SK-N-SH treated with all-trans-retinoic acid at 6 μM for 48 hours (cell line): ENCODE measurements around the gene PERCC1.

Experiments used
- ATAC-seq: fragments of 200-7000 bp; cut with Tn5 transposase; 3 replicates; pipeline ENCODE4 v1.9.1; 2020; ENCODE audit warnings: mild to moderate bottlenecking, moderate library complexity
- BACH2 ChIP-seq: fragments of 250-450 bp; sonication (Bioruptor Pico); IDR thresholded peaks from 2 replicates; pipeline ENCODE4 v1.9.0; 2021; ENCODE audit warnings: mild to moderate bottlenecking, borderline replicate concordance
- CREB5 ChIP-seq: fragments of 250-450 bp; sonication (Bioruptor Pico); IDR thresholded peaks from 2 replicates; pipeline ENCODE4 v1.5.1; 2020; ENCODE audit warnings: low read depth, mild to moderate bottlenecking, moderate library complexity
- CSDC2 ChIP-seq: fragments of 250-450 bp; sonication (Bioruptor Pico); IDR thresholded peaks from 2 replicates; pipeline ENCODE4 v1.5.0; 2020; ENCODE audit warnings: mild to moderate bottlenecking, moderate library complexity
- CSRNP3 ChIP-seq: fragments of 250-450 bp; sonication (Bioruptor Pico); IDR thresholded peaks from 2 replicates; pipeline ENCODE4 v1.5.1; 2021; ENCODE audit warnings: mild to moderate bottlenecking, moderate library complexity
- ESRRG ChIP-seq: fragments of 250-450 bp; sonication (Bioruptor Pico); IDR thresholded peaks from 2 replicates; pipeline ENCODE4 v1.6.1; 2021; ENCODE audit warnings: mild to moderate bottlenecking
- GLIS3 ChIP-seq: fragments of 250-450 bp; sonication (Bioruptor Pico); IDR thresholded peaks from 2 replicates; pipeline ENCODE4 v1.5.0; 2020; ENCODE audit warnings: mild to moderate bottlenecking, moderate library complexity
- ISL1 ChIP-seq: fragments of 250-450 bp; sonication (Bioruptor Pico); IDR thresholded peaks from 2 replicates; pipeline ENCODE4 v2.1.2; 2022; ENCODE audit warnings: mild to moderate bottlenecking, moderate library complexity
- OSR1 ChIP-seq: fragments of 250-450 bp; sonication (Bioruptor Pico); IDR thresholded peaks from 2 replicates; pipeline ENCODE4 v1.8.0; 2022; ENCODE audit warnings: moderate library complexity, mild to moderate bottlenecking, inconsistent platforms
- PPARA ChIP-seq: fragments of 250-450 bp; sonication (Bioruptor Pico); IDR thresholded peaks from 2 replicates; pipeline ENCODE4 v1.5.0; 2020; ENCODE audit warnings: mild to moderate bottlenecking, borderline replicate concordance
- RARB ChIP-seq: fragments of 250-450 bp; sonication (Bioruptor Pico); IDR thresholded peaks from 2 replicates; pipeline ENCODE4 v1.8.0; 2021; ENCODE audit warnings: mild to moderate bottlenecking, moderate library complexity
- SNAI2 ChIP-seq: fragments of 250-450 bp; sonication (Bioruptor Pico); IDR thresholded peaks from 2 replicates; pipeline ENCODE4 v1.5.0; 2020; ENCODE audit warnings: mild to moderate bottlenecking, moderate library complexity
- TCF4 ChIP-seq: fragments of 250-450 bp; sonication (Bioruptor Pico); IDR thresholded peaks from 2 replicates; pipeline ENCODE4 v1.8.0; 2021; ENCODE audit warnings: mild to moderate bottlenecking, moderate library complexity, borderline replicate concordance
- TOX ChIP-seq: fragments of 250-450 bp; sonication (Bioruptor Pico); IDR thresholded peaks from 2 replicates; pipeline ENCODE4 v1.8.0; 2021; ENCODE audit warnings: mild to moderate bottlenecking, moderate library complexity, borderline replicate concordance
- TSHZ2 ChIP-seq: fragments of 250-450 bp; sonication (Bioruptor Pico); IDR thresholded peaks from 2 replicates; pipeline ENCODE4 v1.5.0; 2020; ENCODE audit warnings: mild to moderate bottlenecking, moderate library complexity
- ZC3H10 ChIP-seq: fragments of 250-450 bp; sonication (Bioruptor Pico); IDR thresholded peaks from 2 replicates; pipeline ENCODE4 v1.5.1; 2021; ENCODE audit warnings: mild to moderate bottlenecking, moderate library complexity
- ZFP3 ChIP-seq: fragments of 250-450 bp; sonication (Bioruptor Pico); IDR thresholded peaks from 2 replicates; pipeline ENCODE4 v1.5.0; 2020; ENCODE audit warnings: mild to moderate bottlenecking, moderate library complexity
- ZFP30 ChIP-seq: fragments of 450-650 bp; formaldehyde crosslinking; IDR thresholded peaks from 2 replicates; pipeline ENCODE4 v1.5.0; 2022; ENCODE audit warnings: mild to moderate bottlenecking, moderate library complexity
- ZNF565 ChIP-seq: fragments of 450-650 bp; formaldehyde crosslinking; conservative IDR thresholded peaks from 2 replicates; pipeline ENCODE4 v1.5.0; 2020; ENCODE audit warnings: low read depth, mild to moderate bottlenecking, moderate library complexity
- ZNF70 ChIP-seq: fragments of 450-650 bp; formaldehyde crosslinking; IDR thresholded peaks from 2 replicates; pipeline ENCODE4 v1.5.0; 2020; ENCODE audit warnings: mild to moderate bottlenecking, moderate library complexity
- ZNF8 ChIP-seq: fragments of 450-650 bp; formaldehyde crosslinking; IDR thresholded peaks from 2 replicates; pipeline ENCODE4 v1.5.0; 2020; ENCODE audit warnings: mild to moderate bottlenecking, moderate library complexity

The PERCC1 gene

GRCh38 chr16:1458336-1458976, 27.6 kb downstream of the PERCC1 start:
- no peak for ATAC-seq
- TF ChIP-seq ZNF8 (CRISPR knock-in tag): no peak
- TF ChIP-seq TSHZ2: no peak
- TF ChIP-seq GLIS3 (CRISPR knock-in tag): no peak
- no peak for TF ChIP-seq BACH2
- TF ChIP-seq CREB5: no peak
- no peak for TF ChIP-seq ESRRG (CRISPR knock-in tag)
- no peak for TF ChIP-seq TOX
- no peak for TF ChIP-seq RARB (CRISPR knock-in tag)
- no peak for TF ChIP-seq ZNF565

GRCh38 chr16:1458977-1459341, 28.1 kb downstream of the PERCC1 start:
- no peak for ATAC-seq
- TF ChIP-seq BACH2 (no peak), TOX (no peak), ZNF565 (no peak), ISL1 (CRISPR knock-in tag) (no peak), ZFP3 (CRISPR knock-in tag) (no peak), TCF4 (CRISPR knock-in tag) (no peak), PPARA (CRISPR knock-in tag) (no peak), OSR1 (CRISPR knock-in tag) (no peak), ZNF70 (CRISPR knock-in tag) (no peak), ZC3H10 (CRISPR knock-in tag) (no peak), CREB5 (no peak), CSRNP3 (CRISPR knock-in tag) (no peak), TSHZ2 (no peak), SNAI2 (CRISPR knock-in tag) (no peak), ZFP30 (CRISPR knock-in tag) (no peak), ESRRG (CRISPR knock-in tag) (no peak)

- no peak for TF ChIP-seq ZNF565
- ATAC-seq: no peak
Measured at GRCh38 chr16:1459967-1460366, 29.1 kb downstream of the PERCC1 start.

- no peak for ATAC-seq
- TF ChIP-seq ISL1 (CRISPR knock-in tag) (no peak), CSDC2 (no peak), TSHZ2 (no peak), SNAI2 (CRISPR knock-in tag) (no peak), CREB5 (no peak), BACH2 (no peak), RARB (CRISPR knock-in tag) (no peak), ZNF70 (CRISPR knock-in tag) (no peak), CSRNP3 (CRISPR knock-in tag) (no peak), TOX (no peak)
Measured at GRCh38 chr16:1460602-1461138, 29.8 kb downstream of the PERCC1 start.
